Gastrocnemius medialis (tissue), 4 donors: Measurements from ENCODE around the gene TTLL9.

ENCODE experiments used
- POLR2A ChIP-seq, 2 donors: fragments of 450-650 bp; IDR thresholded peaks; one replicate each; pipeline ENCODE4 v1.6.1; 2017; ENCODE audit warnings: antibody characterized with exemption in 2 of 2, mild to moderate bottlenecking in 2 of 2, moderate library complexity in 2 of 2
- TF ChIP-seq, protein P1 (sequence below), 5 experiments: fragments of 450-650 bp in 3 of 5; fragments of 200-600 bp in 2 of 5; sonication (generic) in 2 of 5; IDR thresholded peaks in 4 of 5; conservative IDR thresholded peaks in 1 of 5; 1 replicate in 4 of 5; 2 replicates in 1 of 5; pipeline ENCODE4 v1.5.1; 2016 to 2019; ENCODE audit warnings: antibody characterized with exemption in 5 of 5, mild to moderate bottlenecking in 3 of 5, moderate library complexity in 3 of 5

DNA sequence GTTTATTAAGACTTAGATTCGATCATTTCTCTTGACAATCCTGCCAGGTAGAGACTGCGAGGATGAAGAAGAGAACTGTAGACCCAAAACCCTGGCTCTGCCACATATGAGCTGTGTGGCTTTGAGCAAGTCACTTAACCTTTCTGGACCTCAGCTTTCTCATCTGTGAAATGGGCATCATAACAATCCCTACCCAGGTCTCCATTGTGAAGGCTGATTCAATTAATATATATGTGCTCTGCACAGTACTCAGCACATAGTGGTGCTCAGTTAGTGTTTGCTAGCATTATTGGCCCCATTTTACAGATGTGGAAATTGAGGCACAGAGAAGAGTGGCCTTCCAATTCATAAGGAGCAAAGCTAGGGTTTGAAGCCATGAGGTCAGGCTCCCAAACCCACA lies 105.4 kb downstream of the TTLL9 start:
- TF ChIP-seq, protein P1, sequence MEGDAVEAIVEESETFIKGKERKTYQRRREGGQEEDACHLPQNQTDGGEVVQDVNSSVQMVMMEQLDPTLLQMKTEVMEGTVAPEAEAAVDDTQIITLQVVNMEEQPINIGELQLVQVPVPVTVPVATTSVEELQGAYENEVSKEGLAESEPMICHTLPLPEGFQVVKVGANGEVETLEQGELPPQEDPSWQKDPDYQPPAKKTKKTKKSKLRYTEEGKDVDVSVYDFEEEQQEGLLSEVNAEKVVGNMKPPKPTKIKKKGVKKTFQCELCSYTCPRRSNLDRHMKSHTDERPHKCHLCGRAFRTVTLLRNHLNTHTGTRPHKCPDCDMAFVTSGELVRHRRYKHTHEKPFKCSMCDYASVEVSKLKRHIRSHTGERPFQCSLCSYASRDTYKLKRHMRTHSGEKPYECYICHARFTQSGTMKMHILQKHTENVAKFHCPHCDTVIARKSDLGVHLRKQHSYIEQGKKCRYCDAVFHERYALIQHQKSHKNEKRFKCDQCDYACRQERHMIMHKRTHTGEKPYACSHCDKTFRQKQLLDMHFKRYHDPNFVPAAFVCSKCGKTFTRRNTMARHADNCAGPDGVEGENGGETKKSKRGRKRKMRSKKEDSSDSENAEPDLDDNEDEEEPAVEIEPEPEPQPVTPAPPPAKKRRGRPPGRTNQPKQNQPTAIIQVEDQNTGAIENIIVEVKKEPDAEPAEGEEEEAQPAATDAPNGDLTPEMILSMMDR (IDR thresholded peaks at IDR 0.05 in 4 of 5, conservative IDR thresholded peaks at IDR 0.05 in 1 of 5): no peak
- TF ChIP-seq POLR2A (IDR thresholded peaks at IDR 0.05): no peak
